HG02763 (cell line): ENCODE measurements around the gene TNMD.
A peak's percentile ranks its signal among the peaks of the same experiment; 100 is the strongest.
"Not testable (repeated sequence)": the region's sequence is repeated elsewhere in the genome, so short reads cannot be mapped to it uniquely, and the experiment has no call there.

Experiments used
- ATAC-seq: cut with Tn5 transposase; IDR thresholded peaks from one replicate; pipeline ENCODE4 v1.9.1; 2021; ENCODE audit warnings: mild to moderate bottlenecking, moderate library complexity; ENCODE audit not compliant: unreplicated experiment

TNMD gene

DNA sequence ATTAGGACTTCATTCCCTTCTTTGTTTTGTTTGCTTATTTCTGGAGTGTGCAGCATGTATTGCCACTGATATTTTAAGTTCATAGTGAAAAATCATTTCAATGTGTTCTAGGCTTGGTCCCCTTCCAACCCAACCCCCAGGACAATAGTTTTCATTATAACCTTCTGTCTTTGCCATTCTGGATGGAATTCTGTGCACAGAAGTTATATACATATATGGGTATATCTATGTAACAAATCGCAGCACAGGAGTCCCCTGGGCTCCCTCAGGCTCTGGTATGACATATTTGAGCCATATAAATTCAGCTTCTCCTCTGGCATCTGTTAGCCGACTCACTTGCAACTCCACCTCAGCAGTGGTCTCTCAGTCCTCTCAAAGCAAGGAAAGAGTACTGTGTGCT lies at the start of gene TNMD:
Gene TNMD, plus strand, starts transcription at position 326 of the 400 bp plus-strand sequence. CDS start 83 bp downstream, outside the sequence.
- no peak for ATAC-seq

DNA sequence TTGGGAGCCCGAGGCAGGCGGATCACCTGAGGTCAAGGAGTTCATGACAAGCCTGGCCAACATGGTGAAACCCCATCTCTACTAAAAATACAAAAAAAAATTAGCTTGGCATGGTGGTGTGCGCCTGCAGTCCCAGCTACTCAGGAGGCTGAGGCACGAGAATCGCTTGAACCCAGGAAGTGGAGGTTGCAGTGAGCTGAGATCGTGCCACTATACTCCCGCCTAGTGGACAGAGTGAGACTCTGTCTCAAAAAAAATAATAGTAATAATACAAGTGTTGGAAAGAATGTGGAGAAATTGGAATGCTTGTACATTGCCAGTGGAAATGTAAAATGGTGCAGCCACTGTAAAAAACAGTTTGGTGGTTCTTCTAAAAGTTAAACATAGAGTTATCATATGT lies 19.2 kb upstream of the TNMD start:
- ATAC-seq = not testable (repeated sequence)

DNA sequence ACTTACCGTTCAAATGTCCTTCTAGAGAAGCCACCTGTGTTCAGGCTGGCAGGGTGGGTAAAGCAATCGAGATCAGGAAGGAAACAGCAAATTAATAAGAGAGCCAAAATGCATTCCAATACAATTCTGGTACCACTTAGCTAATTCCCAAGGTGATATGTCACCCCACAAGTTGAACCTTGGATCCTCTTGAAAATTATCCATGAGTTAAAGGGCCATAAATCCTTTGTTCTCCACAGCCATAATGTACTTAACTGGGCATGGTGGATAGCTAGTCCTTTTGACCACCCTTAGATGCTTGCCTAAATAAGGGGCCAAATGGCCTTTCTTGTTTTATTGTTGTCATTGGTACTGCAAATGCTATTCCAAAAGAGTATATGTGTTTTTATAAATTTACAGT lies 2.0 kb downstream of the TNMD start:
- ATAC-seq = no peak

DNA sequence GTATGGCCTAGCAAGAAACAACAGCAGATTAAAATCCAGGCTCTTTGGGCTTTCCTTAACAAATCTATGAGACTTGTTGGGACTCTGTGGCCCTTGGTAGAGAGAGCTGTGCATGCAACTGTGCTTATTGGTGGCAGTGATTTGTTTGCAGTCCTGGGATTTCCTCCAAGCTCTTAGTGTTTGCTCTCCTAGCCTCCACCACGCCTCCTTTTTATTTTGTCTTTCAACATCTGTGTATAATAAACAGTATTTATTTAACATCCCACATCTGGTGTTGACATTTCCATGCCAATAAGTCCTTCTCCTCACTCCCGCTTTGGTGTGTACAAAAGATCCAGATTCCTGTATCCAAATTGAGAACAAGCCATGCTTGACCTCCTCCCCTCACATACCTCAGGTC lies 3.1 kb downstream of the TNMD start:
- no peak for ATAC-seq

DNA sequence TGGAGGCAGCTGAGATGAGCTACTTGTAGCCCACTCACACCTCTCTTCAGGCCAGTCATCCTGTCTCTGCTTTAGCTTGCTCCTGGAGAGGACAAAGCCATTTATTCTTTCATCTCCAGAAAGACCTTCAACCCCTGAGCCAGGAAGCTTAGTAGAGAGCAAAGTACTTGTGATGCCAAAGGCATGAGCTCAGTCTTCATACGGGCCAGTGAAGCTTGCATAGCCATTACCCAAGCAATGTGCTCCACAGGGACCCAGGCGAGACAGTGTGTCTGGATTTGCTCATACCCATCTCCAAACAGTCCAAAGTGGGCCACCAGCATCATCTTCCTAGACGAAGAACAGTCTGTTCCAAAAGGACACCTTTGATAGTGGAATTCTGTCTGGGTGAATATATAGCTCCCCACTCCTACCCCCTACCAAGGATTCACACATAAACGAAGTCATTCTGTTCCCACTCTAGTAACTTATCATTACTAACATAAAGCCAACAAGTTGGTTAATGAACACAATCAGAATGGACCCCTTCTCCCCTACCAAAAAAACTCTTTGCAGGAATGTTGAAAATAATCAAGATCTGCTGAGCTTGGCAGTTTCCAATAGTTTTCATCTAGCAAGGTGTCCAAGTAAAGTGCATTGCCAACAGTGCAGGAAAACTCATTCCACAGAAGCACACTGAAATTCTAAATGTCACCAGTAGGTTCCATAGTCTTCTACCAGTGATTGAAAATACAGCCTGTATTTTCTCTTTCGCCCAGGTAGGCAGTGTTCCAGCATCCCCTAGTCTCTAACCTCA lies 6.7 kb downstream of the TNMD start:
- ATAC-seq = no peak

DNA sequence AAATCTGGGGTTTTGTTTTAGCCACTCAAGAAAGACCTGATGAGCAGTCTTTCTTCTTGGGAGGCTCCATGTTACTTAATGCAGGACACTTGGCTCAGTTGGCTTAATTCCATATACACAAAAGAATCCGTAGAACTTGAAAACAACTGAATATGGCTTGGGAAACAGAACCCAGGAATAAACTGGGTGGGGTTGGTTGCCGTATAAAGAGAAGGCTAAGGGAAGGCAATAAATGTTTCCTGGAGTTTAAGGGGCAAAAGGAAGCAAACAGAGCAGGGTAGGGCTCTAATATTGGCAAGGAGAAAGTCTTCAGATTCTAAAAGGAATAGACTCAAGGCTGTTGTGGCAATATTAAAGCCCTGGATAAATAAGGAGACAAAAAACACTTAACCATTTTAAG lies 8.4 kb downstream of the TNMD start:
- no peak for ATAC-seq

DNA sequence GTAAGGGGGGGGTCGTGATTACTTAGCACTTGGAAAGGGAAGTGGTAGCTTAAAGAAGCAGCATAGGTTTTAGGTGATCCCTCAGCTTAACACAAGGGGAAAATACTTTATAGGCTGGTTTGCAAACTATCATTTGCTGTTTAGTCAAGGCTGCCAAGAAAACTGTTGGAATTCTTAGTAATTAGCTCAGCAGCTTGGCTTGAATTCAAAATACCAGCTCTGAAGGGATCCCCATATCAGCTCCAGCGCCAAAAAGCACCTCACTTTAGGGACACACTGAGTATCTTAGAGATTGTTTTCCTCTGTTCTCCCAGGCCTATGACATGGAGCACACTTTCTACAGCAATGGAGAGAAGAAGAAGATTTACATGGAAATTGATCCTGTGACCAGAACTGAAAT lies 8.8 kb downstream of the TNMD start:
- no peak for ATAC-seq

DNA sequence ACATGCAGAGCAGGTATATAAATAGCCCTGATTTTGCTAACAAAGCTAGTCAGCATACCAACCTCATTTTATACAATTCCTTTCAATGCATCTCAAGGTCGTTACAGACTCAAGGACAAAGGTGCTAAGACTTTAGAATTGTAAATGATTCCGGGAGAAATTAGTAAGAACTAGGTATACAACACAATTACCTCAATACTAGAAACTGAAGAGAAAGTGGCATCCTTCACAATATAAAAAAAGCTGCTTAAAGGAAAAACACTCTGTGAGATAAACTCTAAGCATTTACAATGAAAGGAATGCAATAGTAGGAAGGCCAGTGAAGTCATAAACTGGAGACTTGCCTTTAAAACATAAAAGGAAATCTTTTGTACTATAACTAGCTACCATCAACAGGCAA lies 11.9 kb downstream of the TNMD start:
- ATAC-seq = no peak

DNA sequence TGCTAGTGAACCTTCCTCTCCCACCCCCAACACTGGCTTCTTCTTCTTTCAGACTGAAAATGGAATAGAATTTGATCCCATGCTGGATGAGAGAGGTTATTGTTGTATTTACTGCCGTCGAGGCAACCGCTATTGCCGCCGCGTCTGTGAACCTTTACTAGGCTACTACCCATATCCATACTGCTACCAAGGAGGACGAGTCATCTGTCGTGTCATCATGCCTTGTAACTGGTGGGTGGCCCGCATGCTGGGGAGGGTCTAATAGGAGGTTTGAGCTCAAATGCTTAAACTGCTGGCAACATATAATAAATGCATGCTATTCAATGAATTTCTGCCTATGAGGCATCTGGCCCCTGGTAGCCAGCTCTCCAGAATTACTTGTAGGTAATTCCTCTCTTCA lies 14.7 kb downstream of the TNMD start:
- no peak for ATAC-seq

DNA sequence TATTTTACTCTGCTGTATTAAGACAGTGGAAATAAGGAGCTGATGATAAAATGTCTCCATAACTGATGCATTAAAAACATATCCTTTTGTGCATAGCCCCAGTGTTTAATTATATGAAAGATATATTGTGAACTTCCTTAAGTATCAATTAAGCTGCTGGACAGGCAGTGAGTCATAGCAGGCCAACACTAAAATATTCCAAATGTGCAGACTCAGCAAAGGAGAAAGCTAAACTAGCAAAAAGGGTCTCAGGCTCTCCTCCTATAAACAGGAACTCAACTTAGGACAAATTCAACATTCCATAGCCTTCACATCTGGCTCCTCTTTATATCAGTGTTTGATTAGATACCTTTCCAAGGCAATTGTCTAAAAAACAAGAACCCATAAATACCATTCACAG lies 15.6 kb downstream of the TNMD start:
- ATAC-seq = no peak

DNA sequence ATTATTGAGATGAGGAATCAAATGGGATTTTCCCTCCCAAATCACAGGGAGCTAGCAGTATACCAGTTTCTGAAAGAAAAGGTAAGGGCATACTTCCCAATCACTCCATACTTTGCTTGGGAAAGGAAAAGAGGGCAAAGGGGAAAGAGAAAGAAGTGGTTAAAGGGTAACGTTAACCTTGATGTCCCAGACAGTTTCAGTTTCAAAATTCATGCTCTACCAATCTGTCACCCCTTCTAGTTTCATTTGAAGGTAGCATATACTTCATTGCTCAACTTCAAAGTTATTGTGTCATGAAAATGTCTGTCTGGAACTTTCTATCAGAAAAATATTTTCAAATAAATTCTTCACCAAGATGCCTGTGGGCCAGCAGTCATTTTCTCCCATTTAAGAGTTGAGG lies 16.0 kb downstream of the TNMD start:
- ATAC-seq = peak; percentile 60

DNA sequence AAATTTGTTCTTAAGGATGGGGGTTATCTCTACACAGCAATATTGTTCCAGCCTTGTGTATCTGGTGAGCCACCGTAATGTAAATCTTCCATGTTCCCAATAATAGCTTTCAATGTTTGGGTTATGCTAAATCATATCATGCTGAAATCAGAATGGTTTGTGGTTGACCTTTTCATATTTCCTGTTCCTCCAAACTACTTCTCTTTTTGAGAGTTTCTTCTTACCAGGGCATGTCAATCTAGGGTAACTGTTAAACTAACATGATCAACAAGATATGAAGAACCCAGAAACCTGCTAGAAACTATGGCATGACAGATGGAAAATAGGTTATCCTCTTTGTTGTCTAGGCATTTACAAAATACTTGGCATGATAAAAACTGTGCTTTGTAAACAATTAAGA lies 22.0 kb downstream of the TNMD start:
- ATAC-seq = no peak

DNA sequence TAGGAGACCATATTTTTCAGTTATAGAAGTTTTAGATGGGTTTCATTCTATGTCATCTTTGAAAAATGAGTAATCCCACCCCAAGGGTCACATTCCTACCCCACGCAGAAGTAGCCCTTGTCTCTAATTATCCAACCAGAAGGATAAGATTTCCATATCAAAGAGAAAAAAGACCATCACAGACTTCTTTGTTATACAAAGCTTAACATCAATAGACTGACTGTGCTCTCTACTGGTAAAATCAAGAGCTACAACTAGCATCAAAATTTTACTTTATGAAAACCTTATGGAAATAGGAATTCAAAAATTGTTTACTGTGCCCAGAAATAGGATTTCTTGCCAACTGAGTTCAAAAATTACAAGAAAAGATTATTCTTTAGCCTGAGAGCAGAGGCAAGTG lies 24.9 kb downstream of the TNMD start:
- ATAC-seq = no peak

DNA sequence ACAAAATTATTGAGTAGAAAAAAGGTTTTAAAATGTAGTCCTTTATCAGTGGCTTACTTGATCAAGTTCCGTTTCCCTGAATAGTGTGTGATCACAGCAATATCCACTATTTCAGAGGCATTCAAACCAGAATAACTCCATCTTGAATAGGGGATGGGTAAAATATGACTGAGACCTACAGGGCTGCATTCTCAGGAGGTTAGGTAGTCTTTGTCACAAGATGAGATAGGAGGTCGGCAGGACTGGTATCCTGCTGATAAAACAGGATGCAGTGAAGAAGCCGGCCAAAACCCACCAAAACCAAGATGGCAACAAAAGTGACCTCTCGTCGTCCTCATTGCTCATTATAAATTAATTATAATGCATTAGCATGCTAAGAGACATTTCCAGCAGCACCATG lies 27.2 kb downstream of the TNMD start:
- ATAC-seq = no peak

DNA sequence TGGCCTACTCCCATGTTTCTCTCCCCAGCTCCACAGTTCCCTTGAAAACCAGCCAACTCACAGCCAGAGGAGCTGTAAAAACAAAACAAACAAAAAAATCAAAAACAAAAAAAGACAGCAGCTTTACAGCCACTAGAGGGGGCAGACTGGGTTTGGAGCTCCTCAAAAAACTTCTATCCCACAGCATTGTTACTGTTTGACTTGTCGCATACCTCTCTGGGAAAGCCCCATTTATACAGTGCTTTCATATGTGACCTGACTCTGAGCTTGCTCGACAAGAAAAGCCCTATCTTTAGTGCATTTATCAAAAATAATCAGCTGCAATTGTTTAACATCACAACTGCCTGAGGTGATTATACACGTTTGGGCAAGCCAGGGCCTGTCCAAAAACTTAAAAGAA lies 30.3 kb downstream of the TNMD start:
- ATAC-seq = peak; percentile 99

DNA sequence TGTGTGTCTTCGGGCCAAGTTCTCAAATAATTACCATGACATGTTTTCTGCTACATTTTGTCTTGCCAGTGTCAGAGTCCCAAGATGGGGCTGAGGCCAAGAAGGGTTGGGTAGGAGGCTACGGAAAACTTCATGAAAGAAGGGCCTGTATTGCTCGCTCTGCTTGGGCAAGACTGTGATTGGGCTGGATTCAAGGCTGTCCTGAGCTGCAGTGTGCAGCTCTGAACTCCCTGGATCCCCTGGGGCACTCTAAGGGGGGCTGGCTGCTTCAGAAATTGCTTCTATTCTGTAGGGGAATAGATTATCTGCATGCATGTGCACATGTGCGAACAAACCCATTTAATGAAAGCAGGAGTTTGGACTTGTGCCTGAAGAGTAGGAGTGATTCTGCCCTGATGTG lies 38.3 kb downstream of the TNMD start:
- ATAC-seq = no peak

DNA sequence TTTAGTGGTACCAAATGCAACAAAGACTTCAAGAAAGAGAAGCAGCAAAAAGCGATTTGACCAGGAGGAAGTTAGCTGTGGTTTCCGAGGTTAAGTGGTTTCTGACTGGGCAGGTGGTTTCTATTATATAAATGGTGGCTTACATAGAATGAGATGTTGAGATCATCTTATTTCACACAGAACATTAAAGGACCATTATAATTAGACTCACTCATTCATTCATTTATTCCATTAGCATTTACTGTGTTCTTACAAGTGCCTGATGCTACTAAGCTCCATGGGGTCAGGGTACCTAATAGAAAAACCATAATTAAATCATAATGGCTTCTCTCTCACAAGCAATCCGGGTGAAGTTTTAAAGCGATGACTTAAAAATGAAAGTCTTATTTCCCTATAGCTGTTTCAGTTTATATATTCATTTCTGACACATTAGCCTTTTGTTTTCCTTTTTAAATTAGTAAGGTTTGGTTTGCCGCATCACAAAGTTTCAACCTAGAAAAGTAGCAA lies 41.3 kb downstream of the TNMD start:
- ATAC-seq = peak; percentile 95

DNA sequence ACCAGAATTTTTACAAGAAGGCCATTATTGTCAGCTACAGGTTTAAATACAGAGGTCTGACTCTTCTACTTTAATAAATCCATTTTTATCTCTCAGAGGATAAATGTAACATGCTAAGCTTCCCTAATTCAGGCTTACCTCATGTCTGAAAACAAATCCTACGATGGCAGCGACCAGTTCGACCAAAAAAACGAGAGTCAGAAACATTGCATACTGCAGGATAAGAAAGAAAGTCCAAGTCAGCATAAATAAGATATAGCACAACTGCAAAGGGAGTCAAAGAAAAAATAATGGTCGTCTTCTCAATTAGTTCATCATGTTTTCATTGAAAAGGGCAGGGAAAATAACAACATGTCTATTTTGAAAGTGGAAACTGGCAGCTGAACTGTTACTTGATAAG lies 50.3 kb downstream of the TNMD start:
- no peak for ATAC-seq

DNA sequence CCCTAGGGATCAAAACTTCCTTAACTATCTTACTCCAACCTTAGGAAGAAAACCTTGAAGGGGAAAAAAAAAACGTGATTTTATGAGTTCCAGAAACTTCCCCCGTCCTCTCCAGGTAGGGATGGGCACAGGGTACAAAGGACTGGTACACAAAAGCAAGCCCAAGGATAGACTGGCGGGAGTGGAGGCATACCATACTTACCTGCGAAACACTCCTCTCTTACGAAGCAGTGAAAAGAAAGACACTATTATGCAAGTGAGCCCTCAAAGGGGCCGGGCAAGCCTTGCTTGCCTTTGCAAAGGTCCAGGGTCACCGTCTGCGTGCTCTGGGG lies 51.2 kb downstream of the TNMD start:
- ATAC-seq = no peak

DNA sequence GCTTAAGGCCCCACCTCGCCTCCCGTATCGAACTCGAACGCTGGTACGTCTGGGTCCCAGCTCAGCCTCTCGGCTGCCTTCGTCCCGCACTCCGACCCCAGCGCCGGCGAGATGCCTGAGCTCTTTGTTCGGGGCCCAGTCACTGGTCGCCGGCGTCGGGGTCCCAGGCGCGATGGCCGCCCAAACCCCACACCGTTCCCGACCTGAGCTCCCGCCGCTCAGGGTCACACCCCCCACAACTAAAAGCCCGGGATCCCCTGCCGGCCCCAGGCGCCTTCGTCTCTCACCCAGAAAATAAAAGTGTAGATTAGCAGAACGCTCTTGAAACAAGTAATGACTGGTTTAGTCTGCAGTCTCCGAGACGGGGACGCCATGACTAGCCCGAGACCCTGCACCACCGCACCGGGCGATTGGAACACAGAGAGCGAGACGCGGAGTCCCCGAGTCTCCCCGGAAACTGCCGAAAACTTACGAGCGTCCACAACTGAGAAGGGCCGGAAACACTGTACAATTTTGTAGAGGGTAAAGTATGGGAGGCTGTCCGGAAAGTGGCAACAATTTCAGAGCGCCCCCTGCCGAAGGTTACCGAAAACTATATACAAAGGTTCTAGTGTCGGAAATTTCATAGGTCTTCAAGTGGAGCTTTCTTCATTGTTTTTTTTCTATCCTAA lies 51.7 kb downstream of the TNMD start, which contains the start of gene TSPAN6:
Gene TSPAN6, minus strand, starts transcription at position 486 of the 671 bp plus-strand sequence. Its CDS starts 112 bp downstream, at position 374.
- peak; percentile 94 for ATAC-seq

DNA sequence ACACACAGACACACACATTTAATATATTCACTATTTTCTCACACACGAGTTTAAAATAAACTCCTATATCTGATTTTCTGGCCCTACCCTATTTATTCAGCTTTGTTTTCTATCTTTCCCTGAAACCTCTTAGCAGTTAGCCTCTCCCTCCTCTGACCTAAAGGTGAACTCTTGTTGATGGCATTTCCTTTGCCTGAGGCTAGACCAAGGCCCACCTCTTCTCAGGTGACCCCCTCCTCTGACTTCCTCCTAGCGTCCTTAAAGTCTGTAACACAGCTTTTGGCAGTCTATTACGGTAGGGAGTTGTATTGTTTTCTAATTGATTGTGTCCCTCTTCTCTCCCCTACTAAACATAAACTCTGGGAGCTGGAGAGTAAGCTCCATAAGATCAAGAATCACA lies 57.6 kb downstream of the TNMD start:
- ATAC-seq = no peak

DNA sequence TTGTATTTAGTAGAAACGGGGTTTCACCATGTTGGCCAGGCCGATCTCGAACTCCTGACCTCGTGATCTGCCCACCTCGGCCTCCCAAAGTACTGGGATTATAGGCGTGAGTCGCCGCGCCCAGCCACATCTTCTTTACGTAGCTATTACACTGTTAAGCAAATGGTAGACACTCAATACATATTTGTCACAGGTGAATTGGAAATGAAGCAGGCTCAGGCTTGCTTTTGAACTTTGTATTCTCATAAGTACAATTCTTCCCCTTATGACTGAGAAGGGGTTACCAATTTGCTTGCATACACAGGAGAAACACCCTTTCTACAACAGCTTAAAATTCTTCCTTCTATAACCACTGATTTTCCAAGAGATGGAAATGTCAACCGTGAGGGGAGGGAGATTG lies 58.5 kb downstream of the TNMD start:
- ATAC-seq = no peak
